ENCODE results near the gene AMIGO2.
"Not testable (repeated sequence)": the region's sequence is repeated elsewhere in the genome, so short reads cannot be mapped to it uniquely, and the experiment has no call there.

- TF ChIP-seq EZH2 (IDR thresholded peaks at IDR 0.05; ENCODE audit: borderline replicate concordance, low read depth, low read length, poor library complexity, severe bottlenecking); CTCF (conservative IDR thresholded peaks at IDR 0.05; ENCODE audit: low read depth, low read length): not testable (repeated sequence)
These were observed 22.8 kb downstream of the AMIGO2 start for GRCh38 chr12:47056944-47057343.

Data from A673 (cell line).